CD14-positive monocyte (primary cell): ENCODE data around the gene COX5B. TPM values are rescaled to one million over a fixed set of nuclear protein-coding genes. Genes with fewer than 3 reads are reported as not detected.
A peak's percentile ranks its signal among the peaks of the same experiment; 100 is the strongest.
"Not testable (repeated sequence)": the region's sequence is repeated elsewhere in the genome, so short reads cannot be mapped to it uniquely, and the experiment has no call there.

ENCODE experiments used
- DNase-seq, 3 donors: peaks; one replicate each; pipeline ENCODE4 v3.0.0-alpha.2; 2011 to 2022
- H2AFZ ChIP-seq: 2 replicates; pipeline ENCODE4 v1.6.0; 2012; ENCODE audit warnings: mild to moderate bottlenecking, low read depth, low read length, inconsistent platforms; ENCODE audit not compliant: insufficient read depth, poor library complexity, severe bottlenecking
- H3K27ac ChIP-seq, 2 donors: 1 replicate in 1 of 2; 2 replicates in 1 of 2; pipeline ENCODE4 v1.5.1; 2012 to 2013; ENCODE audit warnings: low read length in 2 of 2, control low read depth in 1 of 2, inconsistent platforms in 1 of 2, low read depth in 1 of 2, mild to moderate bottlenecking in 1 of 2
- H3K27me3 ChIP-seq, 2 donors: one replicate each; pipeline versions ENCODE4 v1.6.0 to v1.6.1; 2011 to 2013; ENCODE audit warnings: low read length in 2 of 2; ENCODE audit not compliant: control insufficient read depth in 2 of 2, insufficient read depth in 2 of 2
- H3K36me3 ChIP-seq, 2 donors: replicated peaks in 1 of 2; 1 replicate in 1 of 2; 2 replicates in 1 of 2; pipeline versions ENCODE4 v1.5.1 to v1.6.1; 2012 to 2013; ENCODE audit warnings: low read length in 2 of 2, control low read depth in 1 of 2, inconsistent platforms in 1 of 2, mild to moderate bottlenecking in 1 of 2; ENCODE audit not compliant: insufficient read depth in 2 of 2, control insufficient read depth in 1 of 2
- H3K4me1 ChIP-seq, 2 donors: 1 replicate in 1 of 2; 2 replicates in 1 of 2; pipeline versions ENCODE4 v1.5.1 to v1.6.1; 2012 to 2013; ENCODE audit warnings: low read length in 2 of 2, control low read depth in 1 of 2, inconsistent platforms in 1 of 2, mild to moderate bottlenecking in 1 of 2, moderate library complexity in 1 of 2; ENCODE audit not compliant: insufficient read depth in 2 of 2, control insufficient read depth in 1 of 2
- H3K4me2 ChIP-seq: replicated peaks from 2 replicates; pipeline ENCODE3; 2012; ENCODE audit warnings: low read length, moderate library complexity, mild to moderate bottlenecking; ENCODE audit not compliant: poor library complexity, severe bottlenecking; ENCODE audit errors: extremely low read depth
- H3K4me3 ChIP-seq, 3 experiments: fragments of 200-600 bp in 1 of 3; sonication (generic) in 1 of 3; replicated peaks in 1 of 3; 1 replicate in 2 of 3; 2 replicates in 1 of 3; pipeline ENCODE4 v1.5.1; 2011 to 2013; ENCODE audit warnings: low read length in 3 of 3, mild to moderate bottlenecking in 3 of 3, control low read depth in 2 of 3, low read depth in 2 of 3, inconsistent platforms in 1 of 3, moderate library complexity in 1 of 3
- H3K79me2 ChIP-seq: 2 replicates; pipeline ENCODE4 v1.6.0; 2012; ENCODE audit warnings: mild to moderate bottlenecking, control low read depth, inconsistent platforms, low read length, moderate library complexity; ENCODE audit not compliant: insufficient read depth
- H3K9ac ChIP-seq: 2 replicates; pipeline ENCODE4 v1.6.0; 2017; ENCODE audit warnings: low read length, mild to moderate bottlenecking; ENCODE audit not compliant: insufficient read depth, poor library complexity, severe bottlenecking
- H3K9me3 ChIP-seq, 2 donors: replicated peaks in 1 of 2; 1 replicate in 1 of 2; 2 replicates in 1 of 2; pipeline versions ENCODE4 v1.5.1 to v1.6.1; 2012 to 2013; ENCODE audit warnings: low read length in 2 of 2, control low read depth in 1 of 2; ENCODE audit not compliant: control insufficient read depth in 1 of 2, insufficient read depth in 1 of 2
- H4K20me1 ChIP-seq: 2 replicates; pipeline ENCODE4 v1.6.0; 2012; ENCODE audit warnings: mild to moderate bottlenecking, low read length, control low read depth, moderate library complexity; ENCODE audit not compliant: insufficient read depth
- H3K27ac Mint-ChIP-seq, 7 donors: one replicate each; pipeline ENCODE4 v1.8.0; 2020; ENCODE audit warnings: mild to moderate bottlenecking in 7 of 7, mixed read lengths in 7 of 7, moderate library complexity in 6 of 7, inconsistent platforms in 2 of 7
- H3K27me3 Mint-ChIP-seq, 3 donors: one replicate each; pipeline ENCODE4 v1.8.0; 2021 to 2022; ENCODE audit warnings: low read depth in 3 of 3, mild to moderate bottlenecking in 3 of 3, mixed read lengths in 3 of 3, moderate library complexity in 3 of 3, inconsistent platforms in 1 of 3
- H3K36me3 Mint-ChIP-seq, 2 donors: one replicate each; pipeline ENCODE4 v1.8.0; 2020; ENCODE audit warnings: mixed read lengths in 2 of 2, inconsistent platforms in 1 of 2, mild to moderate bottlenecking in 1 of 2
- H3K4me1 Mint-ChIP-seq: one replicate; pipeline ENCODE4 v1.8.0; 2020; ENCODE audit warnings: mild to moderate bottlenecking, mixed read lengths
- H3K4me3 Mint-ChIP-seq, 2 donors: one replicate each; pipeline ENCODE4 v1.8.0; 2020; ENCODE audit warnings: mild to moderate bottlenecking in 2 of 2, mixed read lengths in 2 of 2, moderate library complexity in 1 of 2
- H3K9me3 Mint-ChIP-seq, 7 donors: one replicate each; pipeline ENCODE4 v1.8.0; 2020 to 2022; ENCODE audit warnings: mixed read lengths in 7 of 7, mild to moderate bottlenecking in 6 of 7, moderate library complexity in 6 of 7, inconsistent platforms in 2 of 7
- WGBS: methylation state at CpG from one replicate; pipeline ENCODE4 v1.1.5; 2013; ENCODE audit warnings: missing lambda C conversion rate; ENCODE audit not compliant: insufficient coverage; 5-methylcytosine and 5-hydroxymethylcytosine counted together
- intact Hi-C, 2 donors: fragments of 100-400 bp; cut with micrococcal nuclease; formaldehyde crosslinking; loops; one replicate each; pipeline versions ENCODE4 v1.15.0 to v1.15.1; 2023
- polyA plus RNA-seq, 3 donors: library from polyadenylated mRNA; depleted of rRNA in 1 of 3; unstranded in 2 of 3; stranded (reverse) in 1 of 3; fragments of 300-500 nt in 2 of 3; fragments of >200 nt in 1 of 3; fragmentation: Illumina TruSeq in 2 of 3; gene quantifications; 1 replicate in 2 of 3; 2 replicates in 1 of 3; pipeline ENCODE4 v1.2.3, GENCODE V29; 2012 to 2021
- TF ChIP-seq, protein P1 (sequence below): fragments of 200-600 bp; IDR thresholded peaks from one replicate; pipeline ENCODE4 v1.8.0; 2022; ENCODE audit warnings: antibody characterized with exemption, mild to moderate bottlenecking

Gene COX5B
- polyA plus RNA-seq, 3 donors = 215 to 598 (median 546) TPM

DNA sequence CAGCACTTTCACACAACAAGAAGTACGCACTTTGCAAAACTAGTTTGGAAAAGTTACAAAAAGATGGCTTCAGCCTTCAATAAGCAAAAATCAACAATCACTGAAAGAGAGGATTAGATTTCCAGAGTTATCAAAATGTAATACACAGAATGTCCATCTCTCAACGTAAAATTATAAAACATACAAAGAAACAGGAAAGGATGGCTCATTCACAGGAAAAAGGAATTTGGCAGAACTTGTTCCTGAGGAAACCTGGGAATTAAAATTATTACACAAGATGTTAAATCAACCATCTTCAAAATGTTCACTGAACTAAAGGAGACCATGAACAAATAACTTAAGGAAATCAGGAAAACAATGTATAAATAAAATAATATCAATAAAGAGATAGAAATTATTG lies 31.6 kb downstream of the COX5B start:
- Histone ChIP-seq H3K9me3 (no peaks in the 10 kb centered on the region), H3K79me2 (no peaks in the 10 kb centered on the region), H3K4me2 (no peak overlapping the region), H3K4me3 (no peak overlapping the region), H3K27ac (no peak overlapping the region), H3K9ac (no peak overlapping the region), H2AFZ (no peak overlapping the region), H3K27me3 (no peaks in the 10 kb centered on the region), H3K36me3 (no peaks in the 10 kb centered on the region), H4K20me1 (no peaks in the 10 kb centered on the region), H3K4me1 (no peaks in the 10 kb centered on the region)
- Mint-ChIP-seq H3K4me1 (peaks cover 10% of the 10 kb centered on the region), H3K9me3 (peaks cover 0 to 26% (median 14%) of the 10 kb centered on the region in 7 donors), H3K27me3 (peaks cover 3 to 5% (median 4%) of the 10 kb centered on the region in 3 donors), H3K36me3 (no peaks in the 10 kb centered on the region), H3K27ac (no peak overlapping the region), H3K4me3 (no peak overlapping the region)
- TF ChIP-seq, protein P1, sequence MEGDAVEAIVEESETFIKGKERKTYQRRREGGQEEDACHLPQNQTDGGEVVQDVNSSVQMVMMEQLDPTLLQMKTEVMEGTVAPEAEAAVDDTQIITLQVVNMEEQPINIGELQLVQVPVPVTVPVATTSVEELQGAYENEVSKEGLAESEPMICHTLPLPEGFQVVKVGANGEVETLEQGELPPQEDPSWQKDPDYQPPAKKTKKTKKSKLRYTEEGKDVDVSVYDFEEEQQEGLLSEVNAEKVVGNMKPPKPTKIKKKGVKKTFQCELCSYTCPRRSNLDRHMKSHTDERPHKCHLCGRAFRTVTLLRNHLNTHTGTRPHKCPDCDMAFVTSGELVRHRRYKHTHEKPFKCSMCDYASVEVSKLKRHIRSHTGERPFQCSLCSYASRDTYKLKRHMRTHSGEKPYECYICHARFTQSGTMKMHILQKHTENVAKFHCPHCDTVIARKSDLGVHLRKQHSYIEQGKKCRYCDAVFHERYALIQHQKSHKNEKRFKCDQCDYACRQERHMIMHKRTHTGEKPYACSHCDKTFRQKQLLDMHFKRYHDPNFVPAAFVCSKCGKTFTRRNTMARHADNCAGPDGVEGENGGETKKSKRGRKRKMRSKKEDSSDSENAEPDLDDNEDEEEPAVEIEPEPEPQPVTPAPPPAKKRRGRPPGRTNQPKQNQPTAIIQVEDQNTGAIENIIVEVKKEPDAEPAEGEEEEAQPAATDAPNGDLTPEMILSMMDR = no peak
- intact Hi-C loops = no loop called here
- WGBS = no CpG with 5 or more reads among the region's 2 CpGs
- no peak for DNase-seq

GRCh38 chr2:97678298-97678697 lies 32.4 kb downstream of the COX5B start:
- H3K4me3 ChIP-seq = no peak overlapping the region
- no peak overlapping the region for H2AFZ ChIP-seq
- no peaks in the 10 kb centered on the region for H4K20me1 ChIP-seq
- H3K27ac ChIP-seq = no peak overlapping the region
- H3K9me3 ChIP-seq = no peaks in the 10 kb centered on the region
- H3K27me3 ChIP-seq = no peaks in the 10 kb centered on the region
- Mint-ChIP-seq H3K9me3 (peaks cover 0 to 26% (median 14%) of the 10 kb centered on the region in 7 donors), H3K27ac (no peak overlapping the region), H3K27me3 (peaks cover 3 to 5% (median 4%) of the 10 kb centered on the region in 3 donors), H3K4me1 (peaks cover 5% of the 10 kb centered on the region), H3K36me3 (no peaks in the 10 kb centered on the region), H3K4me3 (peak overlapping the region in 1 of 2 donors; percentile 16)
- H3K36me3 ChIP-seq = no peaks in the 10 kb centered on the region
- TF ChIP-seq, protein P1 = no peak
- no peaks in the 10 kb centered on the region for H3K79me2 ChIP-seq
- H3K9ac ChIP-seq = no peak overlapping the region
- no peak overlapping the region for H3K4me2 ChIP-seq
- H3K4me1 ChIP-seq = no peaks in the 10 kb centered on the region
- no peak for DNase-seq
- intact Hi-C loops = no loop called here
- no CpG with 5 or more reads among the region's 1 CpG for WGBS

DNA sequence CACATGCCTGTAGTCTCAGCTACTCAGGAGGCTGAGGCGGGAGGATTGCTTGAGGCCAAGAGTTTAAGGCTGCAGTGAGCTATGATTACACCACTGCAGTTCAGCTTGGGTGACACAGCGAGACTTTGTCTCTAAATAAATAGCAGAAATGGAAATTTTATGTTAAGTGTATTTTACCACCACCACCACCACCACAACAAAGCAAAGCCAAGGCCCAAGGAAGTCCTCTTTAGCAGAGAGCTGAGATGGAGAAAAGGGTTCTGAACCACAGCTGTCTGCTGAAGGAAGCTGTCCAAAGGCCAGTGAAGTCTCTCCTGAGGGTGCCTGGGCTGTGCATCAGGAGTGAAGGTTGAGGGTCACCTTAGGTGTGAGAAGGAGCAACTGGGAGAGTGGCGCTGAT lies 41.4 kb downstream of the COX5B start:
- H3K9me3 ChIP-seq, H3K27me3 ChIP-seq, H3K4me2 ChIP-seq, H3K9me3 Mint-ChIP-seq, H3K4me3 ChIP-seq, H3K27me3 Mint-ChIP-seq, H3K36me3 Mint-ChIP-seq, H3K4me1 ChIP-seq, H3K27ac ChIP-seq, intact Hi-C loops, H4K20me1 ChIP-seq, H3K27ac Mint-ChIP-seq, H3K36me3 ChIP-seq, H2AFZ ChIP-seq, H3K79me2 ChIP-seq, H3K4me3 Mint-ChIP-seq, H3K4me1 Mint-ChIP-seq, DNase-seq, H3K9ac ChIP-seq: not testable (repeated sequence)
- WGBS = 67% methylated on average over 1 of the region's 3 CpGs
